G401.6 (cell line): ENCODE data around the gene SUGCT.

Experiments used
- FAIRE-seq: peaks from 2 replicates; lab custom pipeline; 2012; peaks lifted over from hg19 to GRCh38; lab: Jason Lieb, UNC

Gene SUGCT

DNA sequence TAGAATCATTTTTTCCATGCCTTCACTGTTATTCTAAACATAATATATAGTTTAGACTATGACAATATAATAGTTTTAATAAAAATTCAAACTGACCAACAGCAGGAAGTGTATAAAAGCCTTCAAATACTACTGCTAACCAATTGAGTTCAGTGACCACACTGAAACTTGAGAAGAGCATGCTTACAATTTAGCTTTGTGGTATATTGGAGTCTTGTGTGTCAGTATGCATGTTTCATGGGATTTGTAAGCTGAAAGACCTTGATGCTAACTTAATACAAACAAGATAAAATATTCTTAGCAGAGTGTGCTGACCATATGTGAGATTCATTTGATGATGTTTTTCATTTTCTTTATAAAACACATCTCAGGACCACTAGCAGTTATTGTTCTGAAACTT, 395.5 kb downstream of the SUGCT start:
- no peak for FAIRE-seq

GRCh38 chr7:40531956-40532355, 397.2 kb downstream of the SUGCT start:
- no peak for FAIRE-seq

- FAIRE-seq: no peak
Observed at GRCh38 chr7:40535678-40536077, 400.9 kb downstream of the SUGCT start.

GRCh38 chr7:40536421-40536820, 401.6 kb downstream of the SUGCT start:
- FAIRE-seq: no peak

- no peak for FAIRE-seq
Observed at GRCh38 chr7:40538281-40538680, 403.5 kb downstream of the SUGCT start.

- FAIRE-seq: no peak
Observed at GRCh38 chr7:40541336-40541735, 406.5 kb downstream of the SUGCT start.

- no peak for FAIRE-seq
Observed at GRCh38 chr7:40542982-40543741, 408.4 kb downstream of the SUGCT start.

GRCh38 chr7:40544221-40544723, 409.5 kb downstream of the SUGCT start:
- FAIRE-seq: no peak

DNA sequence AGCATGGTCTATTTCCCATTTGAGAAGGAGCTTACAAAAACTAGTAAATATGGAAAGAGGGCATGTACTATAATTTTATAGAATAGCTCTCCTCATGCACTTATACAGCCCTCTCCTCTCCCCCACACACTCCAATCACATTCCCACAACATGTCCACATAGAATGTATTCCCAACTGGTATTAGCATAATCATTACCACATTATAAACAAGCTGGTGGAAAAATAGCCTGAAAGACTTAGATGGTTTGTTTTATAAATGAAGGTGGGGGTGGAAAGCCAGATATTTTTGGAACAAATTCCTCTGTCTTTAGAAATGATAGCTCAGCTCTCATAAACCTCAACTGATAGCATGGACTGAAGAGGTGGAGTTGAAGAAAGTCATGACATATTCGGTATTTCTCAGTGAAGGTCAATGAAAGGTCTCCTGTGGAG, 410.1 kb downstream of the SUGCT start:
- FAIRE-seq: no peak

DNA sequence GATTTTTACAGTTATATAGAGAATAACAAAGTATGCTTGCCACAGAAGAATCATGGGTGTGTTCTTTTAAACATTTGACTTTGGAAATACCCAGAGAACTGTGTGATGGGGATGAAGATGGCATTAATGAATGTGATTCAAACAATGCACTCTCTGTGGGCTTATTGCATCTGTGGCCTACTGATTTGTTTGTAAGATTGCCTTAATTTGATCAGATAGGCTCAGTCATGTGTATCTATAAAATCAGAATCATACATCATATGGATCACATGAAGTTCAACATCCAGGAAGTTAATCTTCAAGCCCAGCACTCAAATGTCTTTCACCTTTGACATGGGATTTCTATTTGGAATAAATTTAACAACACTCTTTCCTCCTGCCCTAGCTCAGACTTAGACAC, 410.9 kb downstream of the SUGCT start:
- no peak for FAIRE-seq

DNA sequence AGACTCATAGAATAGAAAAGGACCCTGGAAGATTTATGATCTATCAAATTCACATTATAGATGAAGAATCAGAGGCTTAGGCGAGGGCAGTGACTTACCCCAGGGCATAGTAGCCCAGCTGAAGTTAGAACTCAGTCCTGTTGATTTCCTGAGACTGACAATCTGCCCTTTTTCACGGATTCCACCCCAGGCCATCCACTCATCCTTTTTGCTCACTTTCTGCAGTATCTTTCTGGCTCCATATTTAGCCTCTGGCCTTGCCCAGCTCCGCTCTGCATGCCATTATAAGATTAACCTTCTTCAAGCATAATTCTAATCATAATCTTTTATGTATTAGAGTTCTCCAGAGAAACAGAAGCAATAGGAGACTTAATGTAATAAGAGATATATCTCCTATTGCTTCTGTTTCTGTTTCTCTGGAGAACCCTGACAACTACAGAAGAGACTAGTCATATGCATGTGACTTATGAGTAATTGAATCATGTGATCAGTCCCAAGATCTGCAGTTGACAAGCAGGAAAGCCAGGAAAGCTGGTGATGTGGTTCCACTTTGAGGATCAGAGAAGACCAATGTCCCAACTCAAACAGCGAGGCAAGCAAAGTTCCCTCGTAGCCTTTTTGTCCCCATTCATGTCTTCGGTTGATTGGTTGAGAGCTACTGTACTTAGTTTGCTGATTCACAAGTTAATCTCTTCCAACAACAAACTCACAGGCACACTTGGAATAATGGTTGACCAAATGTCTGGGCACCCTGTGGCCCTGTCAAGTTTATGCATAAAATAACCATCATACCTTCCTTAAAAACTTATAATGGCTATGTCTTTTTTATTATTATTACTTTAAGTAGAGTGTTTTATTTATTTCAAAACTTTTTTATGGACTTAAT, 412.1 kb downstream of the SUGCT start:
- no peak for FAIRE-seq

DNA sequence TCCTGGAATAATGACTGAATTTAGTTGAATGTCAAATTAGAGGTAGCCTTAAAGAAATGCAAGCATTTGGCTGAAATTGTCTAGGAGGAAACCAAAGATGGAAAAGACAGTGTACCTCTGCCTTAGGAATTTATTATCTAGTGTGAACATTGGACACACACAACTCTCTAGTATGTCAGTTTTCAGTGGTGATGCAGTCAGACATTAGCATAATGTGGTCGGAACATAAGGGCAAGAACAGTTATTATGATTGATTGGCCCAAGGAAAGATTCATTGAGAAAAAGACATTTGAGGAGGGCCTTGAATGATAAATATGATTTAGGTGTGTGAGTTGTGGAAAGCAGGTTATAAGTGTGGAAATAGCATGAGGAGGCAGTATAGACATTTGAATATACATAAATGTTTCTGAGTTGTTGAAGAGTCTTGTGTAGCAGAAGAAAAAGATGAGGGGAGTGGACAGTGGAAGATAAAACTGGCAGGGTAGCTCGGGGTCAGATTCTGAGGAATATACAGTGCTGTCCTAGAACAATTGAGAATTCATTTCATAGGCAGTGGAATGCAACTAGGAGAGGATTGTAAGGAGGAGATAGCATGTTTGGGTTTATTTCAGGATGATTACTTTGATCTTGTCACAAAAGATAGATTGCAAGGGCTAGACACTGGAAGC, 414.7 kb downstream of the SUGCT start:
- no peak for FAIRE-seq

- no peak for FAIRE-seq
Observed at GRCh38 chr7:40551685-40552576, 417.1 kb downstream of the SUGCT start.

- FAIRE-seq: no peak
Observed at GRCh38 chr7:40560672-40561071, 425.9 kb downstream of the SUGCT start.

- FAIRE-seq: no peak
Observed at GRCh38 chr7:40566879-40567278, 432.1 kb downstream of the SUGCT start.

DNA sequence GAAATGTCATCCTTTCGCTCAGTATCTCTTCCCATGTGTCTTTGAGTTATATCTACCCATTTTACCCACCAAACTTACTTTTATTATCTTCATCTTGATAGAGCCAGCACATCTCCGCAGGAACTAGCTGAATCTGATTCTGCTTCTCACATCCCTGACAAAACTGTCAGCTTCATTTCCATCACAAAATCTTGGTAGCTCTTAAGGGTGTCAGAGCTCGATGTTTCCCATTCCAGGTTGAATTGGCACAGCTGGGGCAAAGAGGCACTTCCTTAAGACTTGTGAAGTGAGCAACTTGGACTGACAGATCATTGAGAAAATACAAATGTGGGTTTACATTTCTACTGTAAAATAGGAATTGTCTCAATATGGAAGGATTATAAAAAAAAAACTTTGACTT, 434.5 kb downstream of the SUGCT start:
- no peak for FAIRE-seq

DNA sequence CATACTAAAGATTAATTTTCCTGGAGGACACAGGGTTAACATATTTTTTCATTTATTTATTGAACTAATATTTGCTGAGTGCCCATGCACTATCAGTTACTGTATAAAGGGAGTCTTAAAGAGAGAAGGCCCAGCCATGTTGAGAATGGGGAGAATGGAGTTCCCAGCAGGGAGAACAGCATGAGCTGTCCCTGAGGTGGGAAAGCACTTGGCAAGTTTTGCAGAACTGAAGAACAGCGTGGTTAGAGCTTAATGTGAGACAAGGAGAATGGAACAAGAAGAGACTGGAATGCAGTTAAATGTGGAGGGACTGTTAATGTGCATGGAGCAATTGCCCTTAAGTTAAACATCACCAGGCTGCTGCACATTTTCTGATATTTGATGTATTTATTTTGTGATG, 435.4 kb downstream of the SUGCT start:
- FAIRE-seq: no peak

- no peak for FAIRE-seq
Observed at GRCh38 chr7:40571796-40572195, 437.0 kb downstream of the SUGCT start.

- FAIRE-seq: no peak
Observed at GRCh38 chr7:40572810-40573465, 438.1 kb downstream of the SUGCT start.

- FAIRE-seq: no peak
Observed at GRCh38 chr7:40579401-40579800, 444.6 kb downstream of the SUGCT start.

- no peak for FAIRE-seq
Observed at GRCh38 chr7:40580776-40581175, 446.0 kb downstream of the SUGCT start.
